Fibroblast of skin of back (primary cell): Measurements from ENCODE around the gene FAM25G.

Experiments
- DNase-seq: peaks from one replicate; pipeline ENCODE4 v3.0.0-alpha.2; 2013

Gene FAM25G

DNA sequence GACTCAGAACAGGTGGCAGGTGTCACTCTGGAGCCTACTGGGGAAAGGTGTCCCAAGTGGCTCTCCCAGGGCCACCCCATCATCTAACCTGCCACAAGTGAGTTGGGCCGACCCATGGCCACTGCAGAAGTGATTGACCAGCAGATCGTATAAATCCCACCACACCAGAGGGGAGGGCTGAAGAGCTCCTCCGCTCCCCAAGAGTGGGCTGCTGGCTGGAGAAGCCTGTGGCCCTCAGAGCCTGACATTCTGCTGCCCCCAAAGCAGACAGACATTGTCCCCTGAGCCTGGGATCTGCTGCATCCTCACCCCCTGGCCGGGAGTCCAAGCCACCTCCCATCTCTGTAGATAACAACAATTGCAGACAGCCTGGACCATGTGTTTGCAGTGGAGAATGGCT lies 44.3 kb downstream of the FAM25G start:
- no peak for DNase-seq

DNA sequence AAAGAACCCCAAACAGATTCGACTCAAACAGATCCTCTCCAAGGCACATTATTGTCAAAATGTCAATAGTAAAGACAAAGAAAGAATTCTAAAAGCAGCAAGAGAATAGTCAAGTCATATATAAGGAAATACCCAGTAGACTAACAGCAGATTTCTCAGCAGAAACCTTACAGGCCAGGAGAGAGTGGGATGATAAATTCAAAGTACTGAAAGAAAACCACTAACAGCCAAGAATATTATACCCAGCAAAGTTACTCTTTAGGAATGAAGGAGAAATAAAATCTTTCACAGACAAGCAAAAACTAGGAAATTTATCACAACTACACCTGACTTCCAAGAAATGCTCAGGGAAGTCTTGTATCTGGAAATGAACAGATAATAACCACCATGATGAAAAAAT lies 45.8 kb downstream of the FAM25G start:
- DNase-seq, result no peak

DNA sequence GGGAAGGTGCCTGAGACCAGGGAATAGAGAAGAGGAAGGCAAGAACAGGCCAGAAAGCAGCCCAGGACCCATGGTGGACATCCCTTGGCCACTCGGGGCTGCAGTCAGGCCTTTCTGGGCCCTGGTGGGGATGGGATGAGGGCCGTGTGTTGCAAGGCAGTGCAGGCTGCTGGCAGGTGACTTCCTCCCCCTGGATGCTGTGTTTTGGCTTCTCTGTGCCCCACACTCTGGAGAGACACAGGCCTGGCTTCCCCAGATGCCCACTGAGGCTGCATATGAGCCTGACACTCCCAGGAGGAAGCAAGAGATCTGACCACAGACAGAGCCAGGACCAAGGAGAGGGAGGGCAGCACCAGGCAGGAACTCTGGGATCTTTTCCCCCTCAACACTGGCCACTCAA lies 47.5 kb downstream of the FAM25G start:
- no peak for DNase-seq

DNA sequence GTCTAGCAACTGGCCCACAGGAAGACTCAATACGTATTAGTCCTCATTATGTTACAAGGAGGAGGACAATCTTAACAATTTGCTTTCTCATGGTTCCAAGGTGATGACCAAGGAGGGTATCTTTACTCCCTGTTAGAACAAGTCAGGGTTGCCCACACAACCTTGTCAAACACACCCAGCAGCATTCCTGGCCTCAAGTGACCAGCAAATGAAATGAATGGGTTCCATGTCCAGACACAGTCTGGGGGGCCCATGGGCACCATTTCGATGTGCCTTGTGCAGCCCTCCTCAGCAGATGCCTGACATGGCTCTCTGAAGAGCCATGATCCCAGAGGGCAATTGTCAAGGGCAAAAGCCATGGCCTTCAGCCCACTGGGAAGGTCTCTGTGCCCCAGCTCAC lies 48.4 kb downstream of the FAM25G start:
- DNase-seq, result no peak

DNA sequence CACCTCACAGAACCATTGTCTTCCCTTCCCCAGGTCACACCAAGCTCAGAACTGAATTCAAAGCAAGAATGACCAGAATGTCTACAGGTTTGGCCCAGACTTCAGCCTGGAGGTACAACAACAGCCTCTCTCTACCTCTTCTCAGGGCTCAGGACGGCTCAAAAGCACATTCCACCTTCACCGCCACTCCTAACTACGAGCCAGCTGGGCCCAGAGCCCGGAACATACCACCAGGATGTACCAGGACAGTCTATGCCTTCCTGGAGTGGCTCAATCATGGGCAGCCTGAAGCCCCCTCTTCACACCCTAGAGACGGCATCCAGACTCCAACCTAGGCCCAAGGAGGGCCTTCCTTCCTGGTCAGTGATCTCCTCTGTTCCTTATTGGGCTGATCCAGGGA lies 49.1 kb downstream of the FAM25G start:
- DNase-seq, result no peak

DNA sequence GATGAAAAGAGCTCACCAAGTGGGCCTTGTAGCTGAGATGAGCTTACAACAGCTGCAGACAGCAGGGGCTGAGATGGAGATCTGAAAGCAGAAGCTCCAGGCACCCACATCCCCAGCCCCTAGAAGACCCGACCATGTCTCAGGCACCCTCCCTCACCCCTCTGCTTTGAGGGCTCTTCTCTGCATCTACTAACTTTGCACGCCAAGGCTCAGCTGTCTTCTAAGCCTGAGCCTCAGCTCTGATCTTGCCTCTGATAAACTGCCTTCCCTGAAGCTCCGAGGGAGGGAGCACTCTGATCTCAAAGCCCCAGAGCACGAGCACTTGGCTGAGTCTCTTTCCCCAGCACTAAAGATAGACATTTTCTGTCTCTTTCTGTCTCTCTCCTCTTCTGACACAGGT lies 49.6 kb downstream of the FAM25G start:
- DNase-seq, result no peak

DNA sequence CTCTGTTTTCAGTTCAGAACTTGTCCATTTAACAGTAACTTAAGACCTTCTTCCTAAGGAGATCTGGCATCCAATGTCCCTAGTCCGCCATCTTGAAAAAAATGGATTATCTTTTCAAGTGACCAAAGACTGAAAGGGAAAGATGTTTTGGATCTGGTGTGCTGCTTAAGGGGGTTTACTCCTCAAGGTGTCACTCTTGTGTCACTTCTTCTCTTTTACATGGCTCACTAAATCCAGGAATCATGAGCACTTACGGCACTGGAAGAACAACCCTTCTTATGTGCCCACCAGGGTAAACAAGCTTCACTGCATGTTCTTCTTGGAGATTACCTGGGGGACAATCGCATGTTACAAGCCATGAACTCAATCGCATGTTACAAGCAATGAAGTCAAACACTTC lies 51.3 kb downstream of the FAM25G start:
- no peak for DNase-seq

DNA sequence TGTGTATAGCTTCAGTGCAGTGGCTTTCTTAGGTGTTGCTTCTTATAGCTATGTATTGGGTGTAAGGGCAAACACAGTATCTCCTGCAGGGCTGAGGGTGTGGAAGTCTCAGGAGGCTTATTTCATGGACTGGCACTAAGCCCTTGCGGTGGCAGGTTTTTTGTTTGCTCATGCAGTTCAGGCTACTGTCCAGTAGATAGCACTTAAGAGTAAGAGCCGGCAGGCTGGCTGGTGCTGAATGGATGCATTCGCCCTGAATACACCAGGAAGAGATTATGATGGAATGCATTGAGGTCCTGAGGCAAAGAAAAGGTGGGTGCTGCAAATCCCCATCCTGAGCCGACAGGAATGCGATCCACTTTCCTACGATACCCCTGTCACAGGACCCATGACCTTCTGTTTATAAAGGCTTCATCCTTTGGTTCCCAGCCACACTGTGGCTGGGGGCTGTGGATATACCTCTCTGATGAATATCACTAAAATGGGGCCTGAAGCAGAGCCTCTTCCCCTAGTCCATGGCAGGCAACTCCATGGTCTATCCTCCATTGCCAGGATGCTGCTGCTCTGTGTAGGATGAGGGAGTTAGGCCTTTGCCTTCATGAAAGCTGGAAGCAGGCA lies 52.5 kb downstream of the FAM25G start:
- peak; percentile 65 for DNase-seq
